ENCODE measurements around the gene LAMA2.

DNA sequence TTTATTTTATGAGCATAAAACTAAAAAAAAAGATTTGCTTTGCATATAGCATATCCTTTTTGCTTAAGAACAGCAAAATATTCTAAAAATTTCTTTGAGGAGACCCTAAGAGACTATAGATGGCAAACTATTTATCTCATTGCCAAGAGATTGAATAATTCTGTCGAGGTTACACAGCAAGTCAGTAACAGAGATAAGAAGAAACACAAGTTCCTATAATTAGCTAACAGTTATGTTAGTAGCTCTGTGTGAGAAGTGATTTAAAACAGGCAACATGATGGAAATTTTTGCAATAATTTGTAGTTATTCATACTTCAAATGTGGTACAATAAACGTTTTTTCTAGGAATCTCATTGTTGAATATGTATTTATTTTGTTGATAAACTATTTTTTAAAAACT is 9.1 kb downstream of the LAMA2 start:
- TF ChIP-seq POLR2AphosphoS5 (IDR thresholded peaks at IDR 0.05; ENCODE audit: borderline replicate concordance, low read depth, low read length) (no peak), FOXP2 (optimal IDR thresholded peaks at IDR 0.05; ENCODE audit: control extremely low read depth, extremely low read length, insufficient read depth) (no peak)

Data from SK-N-MC (cell line).